Activated B cell treated with CpG ODN at 0.5 μM for 24 hours (primary cell): ENCODE data around the gene HTR6. TPM values are rescaled to one million over a fixed set of nuclear protein-coding genes. Genes with fewer than 3 reads are reported as not detected.

Experiments
- ATAC-seq: fragments of 200-7000 bp; cut with Tn5 transposase; one replicate; pipeline ENCODE4 v1.10.0; 2021; ENCODE audit warnings: low read depth, mild to moderate bottlenecking, moderate library complexity
- CTCF ChIA-PET: fragments of 350-600 bp; sonication (Branson Sonifier 250); formaldehyde crosslinking; loops from one replicate; lab custom pipeline; 2021; ENCODE audit warnings: antibody characterized with exemption; lab: Charles Lee
- POLR2A ChIA-PET: fragments of 350-600 bp; sonication (Branson Sonifier 250); formaldehyde crosslinking; loops from one replicate; lab custom pipeline; 2021; ENCODE audit warnings: antibody characterized with exemption; lab: Charles Lee
- DNase-seq: peaks from one replicate; pipeline ENCODE4 v3.0.0; 2022
- H3K27ac Mint-ChIP-seq: one replicate; pipeline ENCODE4 v1.8.0; 2020; ENCODE audit warnings: mixed read lengths
- H3K27me3 Mint-ChIP-seq: one replicate; pipeline ENCODE4 v1.8.0; 2021; ENCODE audit warnings: mixed read lengths
- H3K36me3 Mint-ChIP-seq: one replicate; pipeline ENCODE4 v1.8.0; 2021; ENCODE audit warnings: low read depth, mixed read lengths
- H3K4me1 Mint-ChIP-seq: one replicate; pipeline ENCODE4 v1.8.0; 2021; ENCODE audit warnings: mixed read lengths
- H3K4me3 Mint-ChIP-seq: one replicate; pipeline ENCODE4 v1.8.0; 2020; ENCODE audit warnings: mild to moderate bottlenecking, mixed read lengths
- H3K9me3 Mint-ChIP-seq: one replicate; pipeline ENCODE4 v1.8.0; 2020; ENCODE audit warnings: mixed read lengths
- CTCF ChIP-seq: fragments of 200-600 bp; IDR thresholded peaks from one replicate; pipeline ENCODE4 v1.8.0; 2022; ENCODE audit warnings: antibody characterized with exemption, mild to moderate bottlenecking
- intact Hi-C: fragments of 100-400 bp; cut with micrococcal nuclease; formaldehyde crosslinking; loops from one replicate; pipeline ENCODE4 v1.15.1; 2024
- total RNA-seq: library from RNA; stranded (reverse); gene quantifications from 2 replicates; pipeline ENCODE4 v1.2.3, GENCODE V29; 2022

Gene HTR6
- total RNA-seq, 1 donor from 2014 or later, result not detected

- Mint-ChIP-seq H3K4me1 (no peaks in the 10 kb centered on the region), H3K4me3 (no peak overlapping the region), H3K36me3 (peaks cover 33% of the 10 kb centered on the region), H3K27ac (no peak overlapping the region), H3K9me3 (no peaks in the 10 kb centered on the region), H3K27me3 (no peaks in the 10 kb centered on the region)
- TF ChIP-seq CTCF, result no peak
- ChIA-PET CTCF (interaction anchor here (0.9 kb wide), 1 partner anchor 30 kb away, joined by 3 read pairs; no protein-coding TSS in a partner anchor), POLR2A (interaction anchor here (0.6 kb wide), 2 partner anchors 11 to 755 kb away, joined by 3 to 5 read pairs; no protein-coding TSS in a partner anchor)
- intact Hi-C loops, result no loop called here
- ATAC-seq (no peak), DNase-seq (no peak)
These were observed 18.7 kb downstream of the HTR6 start for GRCh38 chr1:19683351-19683750.

GRCh38 chr1:19684677-19685076 is 20.0 kb downstream of the HTR6 start:
- ChIA-PET POLR2A (interaction anchor here (0.6 kb wide), 1 partner anchor 123 kb away, joined by 4 read pairs; no protein-coding TSS in a partner anchor), CTCF (interaction anchor here (1.0 kb wide), 1 partner anchor 19 kb away, joined by 3 read pairs; no protein-coding TSS in a partner anchor)
- Mint-ChIP-seq H3K36me3 (peaks cover 39% of the 10 kb centered on the region), H3K4me3 (no peak overlapping the region), H3K4me1 (no peaks in the 10 kb centered on the region), H3K27me3 (no peaks in the 10 kb centered on the region), H3K9me3 (peaks cover 1% of the 10 kb centered on the region), H3K27ac (no peak overlapping the region)
- DNase-seq (no peak), ATAC-seq (no peak)
- intact Hi-C loops, result no loop called here
- TF ChIP-seq CTCF, result no peak

- TF ChIP-seq CTCF, result no peak
- no peak for DNase-seq
- Mint-ChIP-seq H3K36me3 (peaks cover 51% of the 10 kb centered on the region), H3K4me3 (no peak overlapping the region), H3K27me3 (no peaks in the 10 kb centered on the region), H3K9me3 (peaks cover 6% of the 10 kb centered on the region), H3K4me1 (no peaks in the 10 kb centered on the region), H3K27ac (no peak overlapping the region)
- POLR2A ChIA-PET, result no interaction called here
- intact Hi-C loops, result no loop called here
- no peak for ATAC-seq
- CTCF ChIA-PET, result no interaction called here
These were observed 21.3 kb downstream of the HTR6 start for GRCh38 chr1:19685994-19686393.

GRCh38 chr1:19687414-19687813 is 22.7 kb downstream of the HTR6 start:
- ATAC-seq, result no peak
- H3K4me3 Mint-ChIP-seq, result no peak overlapping the region

More at GRCh38 chr1:19687414-19687813, 22.7 kb downstream of the HTR6 start:
- H3K27me3 Mint-ChIP-seq, result no peaks in the 10 kb centered on the region
- ChIA-PET CTCF (no interaction called here), POLR2A (no interaction called here)
- H3K4me1 Mint-ChIP-seq, result no peaks in the 10 kb centered on the region
- peaks cover 9% of the 10 kb centered on the region for H3K9me3 Mint-ChIP-seq
- H3K27ac Mint-ChIP-seq, result no peak overlapping the region
- no peak for DNase-seq
- intact Hi-C loops, result no loop called here
- H3K36me3 Mint-ChIP-seq, result peaks cover 61% of the 10 kb centered on the region
- no peak for TF ChIP-seq CTCF
